HepG2 (cell line): ENCODE data around the gene CDC25C. TPM values are rescaled to one million over a fixed set of nuclear protein-coding genes. Genes with fewer than 3 reads are reported as not detected.

Experiments used
- ATAC-seq: fragments of 200-7000 bp; cut with Tn5 transposase; 3 replicates; pipeline ENCODE4 v1.9.1; 2020; ENCODE audit warnings: mild to moderate bottlenecking, moderate library complexity
- BruUV-seq: library from RNA; stranded (reverse); fragments of 400-500 nt; replicated peaks from 2 replicates; lab custom pipeline; 2021; lab: Mats Ljungman, UMichigan
- CTCF ChIA-PET: fragments of 300-600 bp; formaldehyde crosslinking; extraction: SDS; loops from one replicate; lab custom pipeline; 2021; ENCODE audit warnings: low total read pairs, inconsistent platforms, low intra/inter-chr PET ratio; lab: Yijun Ruan, JAX
- POLR2A ChIA-PET: fragments of 350-600 bp; sonication (Branson Sonifier 250); formaldehyde crosslinking; loops from one replicate; lab custom pipeline; 2020; ENCODE audit warnings: antibody characterized with exemption, inconsistent platforms; lab: Yijun Ruan, JAX
- DNase-seq: peaks from one replicate; pipeline ENCODE4 v3.0.0-alpha.2; 2015; ENCODE audit warnings: low spot score
- FAIRE-seq: peaks from 3 replicates; lab custom pipeline; 2011; peaks lifted over from hg19 to GRCh38; lab: Jason Lieb, UNC
- H2AFZ ChIP-seq: one replicate; pipeline ENCODE4 v1.6.1; 2011; ENCODE audit warnings: low read length, inconsistent platforms
- H3K27ac ChIP-seq: fragments of 300-600 bp; 3 replicates; pipeline ENCODE4 v1.8.0; 2011; ENCODE audit warnings: mixed run types, mild to moderate bottlenecking, mixed read lengths, low read length, inconsistent platforms; ENCODE audit not compliant: insufficient read depth; ENCODE audit errors: extremely low read length
- H3K27me3 ChIP-seq, 2 experiments: fragments of 200-600 bp in 1 of 2; 2 replicates in 1 of 2; 3 replicates in 1 of 2; pipeline versions ENCODE4 v1.6.0 to v1.8.0; 2011; ENCODE audit warnings: low read length in 2 of 2, mild to moderate bottlenecking in 2 of 2, moderate library complexity in 2 of 2, inconsistent platforms in 1 of 2; ENCODE audit not compliant: insufficient read depth in 2 of 2, control insufficient read depth in 1 of 2
- H3K36me3 ChIP-seq, 2 experiments: fragments of 200-600 bp in 1 of 2; replicated peaks in 1 of 2; 2 replicates in 1 of 2; 3 replicates in 1 of 2; pipeline versions ENCODE4 v1.5.1 to v1.8.0; 2011; ENCODE audit warnings: low read length in 2 of 2, inconsistent platforms in 1 of 2; ENCODE audit not compliant: insufficient read depth in 2 of 2, control insufficient read depth in 1 of 2
- H3K4me1 ChIP-seq: 2 replicates; pipeline ENCODE4 v1.5.1; 2012; ENCODE audit warnings: low read length, inconsistent platforms; ENCODE audit not compliant: insufficient read depth
- H3K4me2 ChIP-seq: 2 replicates; pipeline ENCODE4 v1.6.0; 2011; ENCODE audit warnings: low read depth, low read length, inconsistent platforms
- H3K4me3 ChIP-seq, 3 experiments: fragments of 200-600 bp in 1 of 3; sonication (generic), shearing (Covaris generic) in 1 of 3; replicated peaks in 1 of 3; 2 replicates each; pipeline ENCODE4 v1.5.1; 2011 to 2016; ENCODE audit warnings: low read length in 3 of 3, inconsistent platforms in 2 of 3, low read depth in 2 of 3, mild to moderate bottlenecking in 2 of 3, control low read depth in 1 of 3, mixed read lengths in 1 of 3; ENCODE audit not compliant: insufficient read depth in 1 of 3
- H3K79me2 ChIP-seq: one replicate; pipeline ENCODE4 v1.6.1; 2011; ENCODE audit warnings: low read length, inconsistent platforms; ENCODE audit not compliant: insufficient read depth
- H3K9ac ChIP-seq: 2 replicates; pipeline ENCODE4 v1.6.0; 2011; ENCODE audit warnings: mild to moderate bottlenecking, low read depth, low read length, inconsistent platforms; ENCODE audit not compliant: insufficient read depth
- H3K9me3 ChIP-seq: 2 replicates; pipeline ENCODE4 v1.5.1; 2012; ENCODE audit warnings: mild to moderate bottlenecking, low read length
- H4K20me1 ChIP-seq: 2 replicates; pipeline ENCODE4 v1.6.0; 2011; ENCODE audit warnings: inconsistent platforms, mild to moderate bottlenecking, low read length, moderate library complexity; ENCODE audit not compliant: insufficient read depth
- HNRNPL ChIP-seq: fragments of 200-400 bp; formaldehyde crosslinking; IDR thresholded peaks from 2 replicates; pipeline ENCODE4 v1.6.1; 2017; ENCODE audit warnings: mild to moderate bottlenecking, low read depth, low read length
- MAFF ChIP-seq: IDR thresholded peaks from 2 replicates; pipeline ENCODE4 v1.6.1; 2011; ENCODE audit warnings: low read depth, low read length, improper control_type of control experiment
- MAFK ChIP-seq, 2 experiments: IDR thresholded peaks in 1 of 2; conservative IDR thresholded peaks in 1 of 2; 2 replicates each; pipeline ENCODE4 v1.6.1; 2011; ENCODE audit warnings: improper control_type of control experiment in 2 of 2, low read length in 2 of 2
- NCOR1 ChIP-seq: fragments of 200-600 bp; sonication (generic); IDR thresholded peaks from 2 replicates; pipeline ENCODE4 v1.7.0; 2017; ENCODE audit warnings: antibody characterized with exemption, low read length, borderline replicate concordance
- TMF1 ChIP-seq: sonication (generic); formaldehyde crosslinking; IDR thresholded peaks from 2 replicates; pipeline ENCODE4 v1.8.1; 2022; ENCODE audit warnings: low read depth, missing genetic modification reagents
- ZNF256 ChIP-seq: sonication (generic); formaldehyde crosslinking; conservative IDR thresholded peaks from 2 replicates; pipeline ENCODE4 v1.4.0; 2020; ENCODE audit warnings: missing genetic modification reagents
- ZNF30 ChIP-seq: sonication (generic); formaldehyde crosslinking; IDR thresholded peaks from 2 replicates; pipeline ENCODE4 v1.5.0; 2020; ENCODE audit warnings: mild to moderate bottlenecking, missing genetic modification reagents
- WGBS: methylation state at CpG from one replicate; pipeline ENCODE4 v1.1.6; 2017; ENCODE audit warnings: low lambda C conversion rate; 5-methylcytosine and 5-hydroxymethylcytosine counted together
- in situ Hi-C: cut with HindIII; loops from 2 replicates; pipeline ENCODE4 v1.10.0; 2017; ENCODE audit warnings: low pct_unique_long_range_greater_than_20kb; ENCODE audit not compliant: extremely low pct_ligation_motif_present
- intact Hi-C: fragments of 100-400 bp; cut with micrococcal nuclease; formaldehyde crosslinking; loops from one replicate; pipeline ENCODE4 v1.10.0; 2022; ENCODE audit not compliant: unreplicated experiment
- polyA plus RNA-seq, 8 experiments: library from polyadenylated mRNA; depleted of rRNA in 3 of 8; stranded (reverse) in 7 of 8; unstranded in 1 of 8; fragments of >200 nt; fragmentation: Illumina TruSeq in 4 of 8; extraction: Trizol in 4 of 8; gene quantifications; 2 replicates each; pipeline versions ENCODE4 v1.2.1 to v1.2.3, GENCODE V29; 2011 to 2016; ENCODE audit warnings: low read depth in 4 of 8, missing spikeins in 1 of 8, mixed read lengths in 1 of 8; ENCODE audit not compliant: insufficient read depth in 1 of 8
- total RNA-seq, 5 experiments: library from RNA; depleted of rRNA; stranded (reverse); fragments of >200 nt; fragmentation: Illumina TruSeq; extraction: Trizol; gene quantifications; 2 replicates each; pipeline ENCODE4 v1.2.3, GENCODE V29; 2016; ENCODE audit warnings: low read depth in 1 of 5
- TF ChIP-seq, protein P1 (sequence below): sonication (generic); formaldehyde crosslinking; IDR thresholded peaks from 2 replicates; pipeline ENCODE4 v1.4.0; 2020; ENCODE audit warnings: missing genetic modification reagents
- TF ChIP-seq, protein P2 (sequence below): sonication (generic); formaldehyde crosslinking; IDR thresholded peaks from 2 replicates; pipeline ENCODE4 v1.4.0; 2020; ENCODE audit warnings: mild to moderate bottlenecking, low read depth, missing genetic modification reagents

Gene CDC25C
- total and polyA plus RNA-seq, 2 of the 13 experiments (the other 11 are each of a cell fraction or from before 2014, with no cell fraction given): 17.7 to 27.6 TPM

DNA sequence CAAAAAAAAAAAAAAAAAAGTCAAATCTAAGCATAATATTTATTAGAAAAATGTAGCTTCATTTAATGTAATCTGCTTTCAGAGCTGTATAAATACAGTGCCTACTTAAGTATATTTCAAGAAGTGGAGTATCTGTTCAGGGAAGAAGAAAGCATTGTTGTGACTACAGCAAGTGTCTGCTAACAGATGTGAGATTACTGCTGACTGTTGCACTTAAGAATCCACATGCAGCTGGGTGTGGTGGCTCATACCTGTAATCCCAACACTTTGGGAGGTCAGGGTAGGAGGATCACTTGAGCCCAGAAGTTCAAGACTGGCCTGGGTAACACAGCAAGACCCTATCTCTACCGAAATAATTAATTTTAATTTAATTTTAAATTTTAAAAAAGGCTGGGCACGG lies 39.9 kb upstream of the CDC25C start:
- CTCF ChIA-PET: no interaction called here
- BruUV-seq: no TSS peak
- intact Hi-C loops (no loop called here), in situ Hi-C loops (no loop called here)
- Histone ChIP-seq H3K9ac (no peak overlapping the region), H3K4me2 (no peak overlapping the region), H3K27ac (no peak overlapping the region), H3K4me3 (no peak overlapping the region), H3K4me1 (peaks cover 18% of the 10 kb centered on the region), H2AFZ (no peak overlapping the region), H3K36me3 (peaks cover 0 to 20% of the 10 kb centered on the region in 2 experiments; a peak in 3 of 5 replicates), H3K79me2 (peaks cover 47% of the 10 kb centered on the region), H3K9me3 (no peaks in the 10 kb centered on the region), H3K27me3 (no peaks in the 10 kb centered on the region), H4K20me1 (peaks cover 6% of the 10 kb centered on the region)
- WGBS: 91% methylated on average over 2 of the region's 2 CpGs
- ATAC-seq (no peak), DNase-seq (no peak), FAIRE-seq (no peak)
- no peak for TF ChIP-seq ZNF30 (CRISPR knock-in tag)
- TF ChIP-seq HNRNPL: no peak
- TF ChIP-seq ZNF256 (CRISPR knock-in tag): no peak
- peak; percentile 37 to 75; a peak in 3 of 4 replicates for TF ChIP-seq MAFK (conservative IDR thresholded peaks at IDR 0.05 in 1 of 2, IDR thresholded peaks at IDR 0.05 in 1 of 2; ENCODE audit: low read length in 2 of 2)
- TF ChIP-seq MAFF: peak; percentile 46; the same call in 1 of the 2 replicates
- POLR2A ChIA-PET: no interaction called here

DNA sequence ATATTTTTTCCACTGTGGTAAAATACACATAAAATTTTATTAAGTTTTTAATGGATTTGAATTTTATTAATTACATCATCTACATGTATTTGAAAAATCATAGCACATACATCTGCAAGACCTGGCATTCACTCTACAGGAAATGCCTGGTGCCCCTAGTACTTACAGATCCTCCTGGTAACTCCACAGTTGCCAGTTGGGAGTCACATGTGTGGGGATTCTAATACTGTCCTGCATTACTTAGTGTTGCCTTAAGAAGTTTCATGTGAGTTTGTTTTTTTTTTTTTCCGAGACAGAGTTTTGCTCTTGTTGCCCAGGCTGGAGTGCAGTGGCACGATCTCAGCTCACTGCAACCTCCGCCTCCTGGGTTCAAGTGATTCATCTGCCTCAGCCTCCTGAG lies 38.9 kb upstream of the CDC25C start:
- no peaks in the 10 kb centered on the region for H3K9me3 ChIP-seq
- FAIRE-seq (no peak), DNase-seq (no peak), ATAC-seq (no peak)
- intact Hi-C loops: no loop called here
- in situ Hi-C loops: no loop called here
- ChIA-PET CTCF (no interaction called here), POLR2A (no interaction called here)
- no TSS peak for BruUV-seq
- TF ChIP-seq, protein P1, sequence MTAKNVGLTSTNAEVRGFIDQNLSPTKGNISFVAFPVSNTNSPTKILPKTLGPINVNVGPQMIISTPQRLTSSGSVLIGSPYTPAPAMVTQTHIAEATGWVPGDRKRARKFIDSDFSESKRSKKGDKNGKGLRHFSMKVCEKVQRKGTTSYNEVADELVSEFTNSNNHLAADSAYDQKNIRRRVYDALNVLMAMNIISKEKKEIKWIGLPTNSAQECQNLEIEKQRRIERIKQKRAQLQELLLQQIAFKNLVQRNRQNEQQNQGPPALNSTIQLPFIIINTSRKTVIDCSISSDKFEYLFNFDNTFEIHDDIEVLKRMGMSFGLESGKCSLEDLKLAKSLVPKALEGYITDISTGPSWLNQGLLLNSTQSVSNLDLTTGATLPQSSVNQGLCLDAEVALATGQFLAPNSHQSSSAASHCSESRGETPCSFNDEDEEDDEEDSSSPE: no peak
- no peak for TF ChIP-seq TMF1 (CRISPR knock-in tag)
- no peak for TF ChIP-seq NCOR1
- TF ChIP-seq, protein P2, sequence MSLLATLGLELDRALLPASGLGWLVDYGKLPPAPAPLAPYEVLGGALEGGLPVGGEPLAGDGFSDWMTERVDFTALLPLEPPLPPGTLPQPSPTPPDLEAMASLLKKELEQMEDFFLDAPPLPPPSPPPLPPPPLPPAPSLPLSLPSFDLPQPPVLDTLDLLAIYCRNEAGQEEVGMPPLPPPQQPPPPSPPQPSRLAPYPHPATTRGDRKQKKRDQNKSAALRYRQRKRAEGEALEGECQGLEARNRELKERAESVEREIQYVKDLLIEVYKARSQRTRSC (CRISPR knock-in tag): no peak
- WGBS: 98% methylated on average over 3 of the region's 3 CpGs
- peaks cover 9% of the 10 kb centered on the region for H4K20me1 ChIP-seq
- H3K27ac ChIP-seq: no peak overlapping the region
- no peak overlapping the region for H3K4me3 ChIP-seq
- H3K27me3 ChIP-seq: no peaks in the 10 kb centered on the region
- H3K36me3 ChIP-seq: peaks cover 0 to 16% of the 10 kb centered on the region in 2 experiments; a peak in 3 of 5 replicates
- H3K79me2 ChIP-seq: peaks cover 55% of the 10 kb centered on the region
- H3K9ac ChIP-seq: no peak overlapping the region
- H3K4me1 ChIP-seq: peaks cover 22% of the 10 kb centered on the region
- no peak overlapping the region for H3K4me2 ChIP-seq
- no peak overlapping the region for H2AFZ ChIP-seq
